OCI-LY3 (cell line): ENCODE data around the gene BAZ2A.

Source experiments
- EZH2phosphoT487 ChIP-seq: fragments of 200-600 bp; shearing (Covaris generic); IDR thresholded peaks from 2 replicates; pipeline ENCODE4 v1.6.1; 2018; ENCODE audit warnings: antibody characterized with exemption, mixed run types, low read depth
- TF ChIP-seq, protein P1 (sequence below): fragments of 200-600, 300-600 bp; sonication (generic); IDR thresholded peaks from 2 replicates; pipeline ENCODE4 v1.5.1; 2014; ENCODE audit warnings: antibody characterized with exemption, low read length, low read depth

DNA sequence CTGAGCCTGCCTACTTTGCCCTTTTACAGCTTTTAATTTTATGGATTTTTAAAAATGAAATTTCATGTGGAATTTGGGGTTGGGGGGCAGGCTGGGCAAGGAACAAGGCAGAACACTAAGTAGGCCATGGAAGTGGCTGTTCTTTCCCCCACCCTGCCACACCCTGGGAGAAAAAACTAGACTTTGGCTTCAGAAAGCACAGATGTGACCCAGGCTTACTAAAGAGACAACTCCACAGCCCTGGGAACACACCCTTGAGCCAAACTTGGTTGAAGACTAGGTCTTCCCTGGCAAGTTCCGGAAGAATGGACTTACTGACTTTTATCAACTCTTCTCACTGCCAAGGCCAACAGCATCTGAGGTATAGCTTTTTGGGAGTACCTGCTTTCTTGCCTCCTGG, 40.3 kb downstream of the BAZ2A start:
- TF ChIP-seq, protein P1, sequence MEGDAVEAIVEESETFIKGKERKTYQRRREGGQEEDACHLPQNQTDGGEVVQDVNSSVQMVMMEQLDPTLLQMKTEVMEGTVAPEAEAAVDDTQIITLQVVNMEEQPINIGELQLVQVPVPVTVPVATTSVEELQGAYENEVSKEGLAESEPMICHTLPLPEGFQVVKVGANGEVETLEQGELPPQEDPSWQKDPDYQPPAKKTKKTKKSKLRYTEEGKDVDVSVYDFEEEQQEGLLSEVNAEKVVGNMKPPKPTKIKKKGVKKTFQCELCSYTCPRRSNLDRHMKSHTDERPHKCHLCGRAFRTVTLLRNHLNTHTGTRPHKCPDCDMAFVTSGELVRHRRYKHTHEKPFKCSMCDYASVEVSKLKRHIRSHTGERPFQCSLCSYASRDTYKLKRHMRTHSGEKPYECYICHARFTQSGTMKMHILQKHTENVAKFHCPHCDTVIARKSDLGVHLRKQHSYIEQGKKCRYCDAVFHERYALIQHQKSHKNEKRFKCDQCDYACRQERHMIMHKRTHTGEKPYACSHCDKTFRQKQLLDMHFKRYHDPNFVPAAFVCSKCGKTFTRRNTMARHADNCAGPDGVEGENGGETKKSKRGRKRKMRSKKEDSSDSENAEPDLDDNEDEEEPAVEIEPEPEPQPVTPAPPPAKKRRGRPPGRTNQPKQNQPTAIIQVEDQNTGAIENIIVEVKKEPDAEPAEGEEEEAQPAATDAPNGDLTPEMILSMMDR = no peak
- no peak for TF ChIP-seq EZH2phosphoT487
